Measurements from ENCODE around the gene C19orf85. TPM values are rescaled to one million over a fixed set of nuclear protein-coding genes. Genes with fewer than 3 reads are reported as not detected.

Gene C19orf85
- total RNA-seq, 1 experiment from 2014 or later: 0.23 TPM

DNA sequence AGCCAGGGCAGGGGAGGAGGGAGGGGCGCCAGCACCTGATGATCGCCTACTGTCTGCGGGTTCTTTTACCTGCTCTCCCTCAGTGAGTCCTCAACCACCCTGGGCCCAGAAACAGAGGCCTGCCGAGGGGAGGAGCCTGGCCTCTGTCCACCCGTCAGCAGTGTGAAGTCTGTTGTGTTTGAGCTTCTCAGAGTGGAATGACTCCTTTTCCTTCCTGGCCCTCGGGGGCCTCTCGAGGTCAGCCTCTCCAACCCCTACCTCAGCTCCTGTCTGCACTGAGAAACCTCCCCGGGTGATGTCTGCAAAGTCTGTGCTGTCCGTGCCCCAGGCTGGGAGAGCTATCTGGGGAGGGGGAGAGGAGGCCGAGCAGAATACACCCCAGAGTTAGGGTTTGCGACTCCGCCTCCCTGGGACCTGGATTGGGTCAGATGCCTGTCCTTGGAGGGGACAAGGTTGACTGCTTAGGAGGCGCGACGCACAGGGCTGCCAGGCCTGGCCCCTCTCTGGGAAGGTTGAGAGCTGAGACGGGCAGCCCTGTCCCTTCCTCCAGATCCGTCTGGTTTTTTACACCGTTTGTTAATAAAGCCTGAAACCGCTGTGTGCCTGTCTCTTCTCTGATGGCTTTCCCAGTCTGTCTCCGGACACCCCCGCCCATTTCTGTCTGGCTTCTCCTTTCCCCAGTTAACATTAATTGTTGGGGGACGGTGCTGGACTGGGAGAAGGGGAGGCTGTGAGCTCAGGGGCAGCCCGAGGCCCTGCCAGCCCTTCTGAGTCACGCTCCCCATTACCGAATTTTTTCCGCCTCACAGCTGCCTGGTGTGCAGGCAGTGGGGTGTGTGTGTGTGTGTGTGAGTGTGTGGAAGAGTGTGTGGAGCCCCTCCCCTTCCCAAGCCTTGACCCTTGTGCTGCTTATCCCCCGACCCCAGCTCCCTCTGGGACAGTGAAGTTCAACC is 22.7 kb upstream of the C19orf85 start:
- H3K27ac Mint-ChIP-seq (ENCODE audit: low read depth, unreplicated experiment): peak overlapping the region; percentile 87
- peak overlapping the region; percentile 55 for H3K4me3 Mint-ChIP-seq (ENCODE audit: unreplicated experiment)
- DNase-seq (ENCODE audit: unreplicated experiment): peak; percentile 83
- no peaks in the 10 kb centered on the region for H3K36me3 Mint-ChIP-seq (ENCODE audit: insufficient read depth, unreplicated experiment)
- H3K9me3 Mint-ChIP-seq (ENCODE audit: unreplicated experiment): no peaks in the 10 kb centered on the region
- CTCF ChIA-PET: interaction anchor here (0.5 to 3.1 kb wide), 11 partner anchors 10 to 811 kb away, joined by 3 to 20 read pairs (median 4); partner anchors contain the start of gene ZNF865
- POLR2A ChIA-PET: interaction anchor here (0.8 to 3.9 kb wide), 6 partner anchors 9 to 228 kb away, joined by 3 to 46 read pairs (median 4); partner anchors contain the start of genes ISOC2, PPP6R1, UBE2S and ZNF628
- intact Hi-C loops (cut with micrococcal nuclease): no loop called here
- TF ChIP-seq, protein P1, sequence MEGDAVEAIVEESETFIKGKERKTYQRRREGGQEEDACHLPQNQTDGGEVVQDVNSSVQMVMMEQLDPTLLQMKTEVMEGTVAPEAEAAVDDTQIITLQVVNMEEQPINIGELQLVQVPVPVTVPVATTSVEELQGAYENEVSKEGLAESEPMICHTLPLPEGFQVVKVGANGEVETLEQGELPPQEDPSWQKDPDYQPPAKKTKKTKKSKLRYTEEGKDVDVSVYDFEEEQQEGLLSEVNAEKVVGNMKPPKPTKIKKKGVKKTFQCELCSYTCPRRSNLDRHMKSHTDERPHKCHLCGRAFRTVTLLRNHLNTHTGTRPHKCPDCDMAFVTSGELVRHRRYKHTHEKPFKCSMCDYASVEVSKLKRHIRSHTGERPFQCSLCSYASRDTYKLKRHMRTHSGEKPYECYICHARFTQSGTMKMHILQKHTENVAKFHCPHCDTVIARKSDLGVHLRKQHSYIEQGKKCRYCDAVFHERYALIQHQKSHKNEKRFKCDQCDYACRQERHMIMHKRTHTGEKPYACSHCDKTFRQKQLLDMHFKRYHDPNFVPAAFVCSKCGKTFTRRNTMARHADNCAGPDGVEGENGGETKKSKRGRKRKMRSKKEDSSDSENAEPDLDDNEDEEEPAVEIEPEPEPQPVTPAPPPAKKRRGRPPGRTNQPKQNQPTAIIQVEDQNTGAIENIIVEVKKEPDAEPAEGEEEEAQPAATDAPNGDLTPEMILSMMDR (IDR thresholded peaks at IDR 0.05; ENCODE audit: unreplicated experiment): no peak
- peaks cover 23% of the 10 kb centered on the region for H3K4me1 Mint-ChIP-seq (ENCODE audit: insufficient read depth, unreplicated experiment)
- BruUV-seq (replicated peaks): TSS peak; percentile 66
- H3K27me3 Mint-ChIP-seq (ENCODE audit: insufficient read depth, unreplicated experiment): no peaks in the 10 kb centered on the region

DNA sequence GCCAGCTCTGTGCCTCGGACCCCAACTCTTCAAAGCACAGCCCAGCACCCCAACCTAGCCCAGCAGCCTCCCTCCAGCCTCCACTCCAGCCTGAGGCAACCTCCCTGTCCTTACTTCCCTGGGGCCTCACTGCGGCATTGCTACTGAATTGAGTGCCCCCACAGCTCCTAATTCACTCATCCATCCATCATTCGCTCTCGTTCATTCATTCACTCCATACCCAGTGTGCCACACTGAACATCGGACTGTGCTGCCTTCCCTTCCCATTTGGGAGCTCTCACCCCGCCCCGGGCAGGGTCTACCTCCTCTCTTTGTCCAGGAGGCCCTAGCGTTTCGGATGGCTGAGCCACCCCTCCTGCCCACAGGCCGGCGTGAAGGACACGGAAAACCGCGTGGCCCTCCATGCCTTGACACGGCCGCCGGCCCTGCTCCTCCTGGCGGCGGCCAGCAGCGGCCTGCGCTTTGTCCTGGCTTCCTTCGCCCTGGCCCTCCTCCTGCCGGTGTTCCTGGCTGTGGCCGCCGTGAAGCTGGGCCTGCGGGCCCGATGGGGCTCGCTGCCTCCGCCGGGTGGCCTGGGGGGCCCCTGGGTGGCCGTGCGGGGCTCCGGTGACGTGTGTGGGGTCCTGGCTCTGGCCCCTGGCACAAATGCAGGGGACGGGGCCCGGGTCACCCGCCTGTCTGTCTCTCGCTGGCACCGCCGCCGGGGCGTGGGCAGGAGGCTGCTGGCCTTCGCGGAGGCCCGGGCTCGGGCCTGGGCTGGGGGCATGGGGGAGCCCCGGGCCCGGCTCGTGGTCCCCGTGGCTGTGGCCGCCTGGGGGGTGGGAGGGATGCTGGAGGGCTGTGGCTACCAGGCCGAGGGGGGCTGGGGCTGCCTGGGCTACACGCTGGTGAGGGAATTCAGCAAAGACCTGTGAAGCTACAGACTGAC is 21.8 kb upstream of the C19orf85 start:
- H3K27me3 Mint-ChIP-seq (ENCODE audit: insufficient read depth, unreplicated experiment): no peaks in the 10 kb centered on the region
- H3K9me3 Mint-ChIP-seq (ENCODE audit: unreplicated experiment): no peaks in the 10 kb centered on the region
- peak; percentile 45 for DNase-seq (ENCODE audit: unreplicated experiment)
- H3K4me3 Mint-ChIP-seq (ENCODE audit: unreplicated experiment): peak overlapping the region; percentile 69
- intact Hi-C loops (cut with micrococcal nuclease): no loop called here
- TF ChIP-seq, protein P1 (IDR thresholded peaks at IDR 0.05; ENCODE audit: unreplicated experiment): no peak
- peak overlapping the region; percentile 87 for H3K27ac Mint-ChIP-seq (ENCODE audit: low read depth, unreplicated experiment)
- no peaks in the 10 kb centered on the region for H3K36me3 Mint-ChIP-seq (ENCODE audit: insufficient read depth, unreplicated experiment)
- POLR2A ChIA-PET: interaction anchor here (0.8 to 3.9 kb wide), 6 partner anchors 10 to 227 kb away, joined by 3 to 46 read pairs (median 4); partner anchors contain the start of genes ISOC2, PPP6R1, UBE2S and ZNF628
- peaks cover 14% of the 10 kb centered on the region for H3K4me1 Mint-ChIP-seq (ENCODE audit: insufficient read depth, unreplicated experiment)
- CTCF ChIA-PET: interaction anchor here (0.5 to 3.1 kb wide), 13 partner anchors 11 to 796 kb away, joined by 3 to 20 read pairs (median 4); partner anchors contain the start of gene ZNF865
- BruUV-seq (replicated peaks): no TSS peak

DNA sequence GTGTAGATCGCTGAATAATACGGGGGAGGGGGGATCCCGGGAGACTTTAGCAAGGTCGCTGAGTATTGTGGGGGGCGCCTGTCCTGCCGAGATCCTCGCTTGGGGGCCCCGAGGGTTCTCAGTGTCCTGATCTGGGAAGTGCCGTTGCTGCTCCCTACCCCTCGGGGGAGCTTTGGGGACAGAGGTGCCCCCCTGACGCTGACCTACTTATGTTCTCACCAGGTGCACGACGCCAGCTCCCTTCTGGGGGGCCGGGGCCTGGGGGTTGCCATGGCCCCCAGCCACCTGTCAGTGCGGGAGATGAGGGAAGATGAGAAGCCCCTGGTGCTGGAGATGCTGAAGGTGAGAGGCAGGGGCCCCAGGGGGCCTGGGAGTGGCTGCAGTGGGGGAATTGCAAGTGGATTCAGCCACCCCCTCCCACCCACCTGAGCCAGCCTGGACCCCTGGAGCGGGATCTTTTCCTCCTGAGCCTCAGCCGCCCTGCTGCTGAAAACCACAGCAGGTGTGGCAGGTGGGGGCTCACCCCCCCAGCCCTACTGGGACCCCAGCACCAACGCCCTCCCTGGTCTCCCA is 21.0 kb upstream of the C19orf85 start:
- TF ChIP-seq, protein P1 (IDR thresholded peaks at IDR 0.05; ENCODE audit: unreplicated experiment): no peak
- no peak for DNase-seq (ENCODE audit: unreplicated experiment)
- Mint-ChIP-seq H3K9me3 (ENCODE audit: unreplicated experiment) (no peaks in the 10 kb centered on the region), H3K27ac (ENCODE audit: low read depth, unreplicated experiment) (peak overlapping the region; percentile 87), H3K4me1 (ENCODE audit: insufficient read depth, unreplicated experiment) (peaks cover 13% of the 10 kb centered on the region), H3K36me3 (ENCODE audit: insufficient read depth, unreplicated experiment) (no peaks in the 10 kb centered on the region), H3K27me3 (ENCODE audit: insufficient read depth, unreplicated experiment) (no peaks in the 10 kb centered on the region), H3K4me3 (ENCODE audit: unreplicated experiment) (peak overlapping the region; percentile 69)
- CTCF ChIA-PET: interaction anchor here (0.5 to 3.1 kb wide), 7 partner anchors 12 to 326 kb away, joined by 3 to 16 read pairs (median 5); no protein-coding TSS in a partner anchor
- POLR2A ChIA-PET: interaction anchor here (0.8 to 3.9 kb wide), 5 partner anchors 10 to 133 kb away, joined by 3 to 46 read pairs (median 3); partner anchors contain the start of genes FIZ1 and ZNF628
- intact Hi-C loops (cut with micrococcal nuclease): no loop called here
- TSS peak; percentile 19 for BruUV-seq (replicated peaks)

Measured in MCF 10A (cell line).